ENCODE measurements around the gene DTNB. TPM values are rescaled to one million over a fixed set of nuclear protein-coding genes. Genes with fewer than 3 reads are reported as not detected.

Gene DTNB
- total RNA-seq, 4 donors from 2014 or later, result 5.2 to 9.9 (median 9.2) TPM

GRCh38 chr2:25514043-25514637 lies 159.2 kb downstream of the DTNB start:
- TF ChIP-seq CTCF (IDR thresholded peaks at IDR 0.05), result no peak
- no peak for DNase-seq (ENCODE audit: low spot score)
- ATAC-seq (ENCODE audit: low FRiP score), result no peak

GRCh38 chr2:25512707-25513106 lies 160.7 kb downstream of the DTNB start:
- no peak for ATAC-seq (ENCODE audit: low FRiP score)
- no peak for TF ChIP-seq CTCF (IDR thresholded peaks at IDR 0.05)
- DNase-seq (ENCODE audit: low spot score), result no peak

GRCh38 chr2:25506226-25506625 lies 167.2 kb downstream of the DTNB start:
- no peak for ATAC-seq (ENCODE audit: low FRiP score)
- no peak for DNase-seq (ENCODE audit: low spot score)
- TF ChIP-seq CTCF (IDR thresholded peaks at IDR 0.05), result no peak

- no peak for DNase-seq (ENCODE audit: low spot score)
- no peak for ATAC-seq (ENCODE audit: low FRiP score)
- no peak for TF ChIP-seq CTCF (IDR thresholded peaks at IDR 0.05)
These were observed 167.8 kb downstream of the DTNB start for GRCh38 chr2:25505622-25506021.

- ATAC-seq (ENCODE audit: low FRiP score) (no peak), DNase-seq (ENCODE audit: low spot score) (no peak)
- TF ChIP-seq CTCF (IDR thresholded peaks at IDR 0.05), result no peak
These were observed 168.2 kb downstream of the DTNB start for GRCh38 chr2:25505182-25505581.

- no peak for ATAC-seq (ENCODE audit: low FRiP score)
- TF ChIP-seq CTCF (IDR thresholded peaks at IDR 0.05), result no peak
- no peak for DNase-seq (ENCODE audit: low spot score)
These were observed 169.1 kb downstream of the DTNB start for GRCh38 chr2:25504266-25504665.

- TF ChIP-seq CTCF (IDR thresholded peaks at IDR 0.05), result no peak
- no peak for ATAC-seq (ENCODE audit: low FRiP score)
- no peak for DNase-seq (ENCODE audit: low spot score)
These were observed 174.2 kb downstream of the DTNB start for GRCh38 chr2:25499157-25499556.
